Osteocyte (in vitro differentiated cells): ENCODE measurements around the gene EFNA1. TPM values are rescaled to one million over a fixed set of nuclear protein-coding genes. Genes with fewer than 3 reads are reported as not detected.

ENCODE experiments used
- DNase-seq: peaks from one replicate; pipeline ENCODE4 v3.0.0; 2021; ENCODE audit warnings: mixed read lengths; ENCODE audit not compliant: unreplicated experiment; ENCODE audit errors: extremely low spot score
- H3K27ac Mint-ChIP-seq: one replicate; pipeline ENCODE4 v1.8.0; 2021; ENCODE audit warnings: mild to moderate bottlenecking, mixed read lengths; ENCODE audit not compliant: unreplicated experiment
- H3K27me3 Mint-ChIP-seq: one replicate; pipeline ENCODE4 v1.8.0; 2021; ENCODE audit warnings: mixed read lengths; ENCODE audit not compliant: unreplicated experiment
- H3K36me3 Mint-ChIP-seq: one replicate; pipeline ENCODE4 v1.8.0; 2021; ENCODE audit warnings: mixed read lengths; ENCODE audit not compliant: unreplicated experiment
- H3K4me1 Mint-ChIP-seq: one replicate; pipeline ENCODE4 v1.8.0; 2021; ENCODE audit warnings: mixed read lengths; ENCODE audit not compliant: unreplicated experiment
- H3K4me3 Mint-ChIP-seq: one replicate; pipeline ENCODE4 v1.8.0; 2021; ENCODE audit warnings: mild to moderate bottlenecking, moderate library complexity, mixed read lengths; ENCODE audit not compliant: unreplicated experiment
- H3K9me3 Mint-ChIP-seq: one replicate; pipeline ENCODE4 v1.8.0; 2021; ENCODE audit warnings: mixed read lengths; ENCODE audit not compliant: unreplicated experiment
- CTCF ChIP-seq: fragments of 200-600 bp; sonication (generic); IDR thresholded peaks from 2 replicates; pipeline ENCODE4 v1.5.0; 2021; ENCODE audit warnings: antibody characterized with exemption, mild to moderate bottlenecking, moderate library complexity
- long read RNA-seq: library from polyadenylated mRNA; unstranded; transcript quantifications from one replicate; pipeline ENCODE4 v2.0.0, GENCODE V29; 2021
- total RNA-seq: library from RNA; stranded (reverse); gene quantifications from 2 replicates; pipeline ENCODE4 v1.2.1, GENCODE V29; 2021

Gene EFNA1, protein sequence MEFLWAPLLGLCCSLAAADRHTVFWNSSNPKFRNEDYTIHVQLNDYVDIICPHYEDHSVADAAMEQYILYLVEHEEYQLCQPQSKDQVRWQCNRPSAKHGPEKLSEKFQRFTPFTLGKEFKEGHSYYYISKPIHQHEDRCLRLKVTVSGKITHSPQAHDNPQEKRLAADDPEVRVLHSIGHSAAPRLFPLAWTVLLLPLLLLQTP
- 29.3 and 31.3 TPM in 2 replicates for total RNA-seq
- long read RNA-seq, transcript EFNA1-202 (5 exons, 1,926 nt) = major isoform, 117 of 151 reads
- long read RNA-seq, transcript EFNA1-201 (4 exons, 1,444 nt) = minor isoform, 26 of 151 reads
- long read RNA-seq, partial matches to known transcripts = 4 of 151 reads
- long read RNA-seq, other reads (novel, unspliced or antisense) = 1 of 151 reads

DNA sequence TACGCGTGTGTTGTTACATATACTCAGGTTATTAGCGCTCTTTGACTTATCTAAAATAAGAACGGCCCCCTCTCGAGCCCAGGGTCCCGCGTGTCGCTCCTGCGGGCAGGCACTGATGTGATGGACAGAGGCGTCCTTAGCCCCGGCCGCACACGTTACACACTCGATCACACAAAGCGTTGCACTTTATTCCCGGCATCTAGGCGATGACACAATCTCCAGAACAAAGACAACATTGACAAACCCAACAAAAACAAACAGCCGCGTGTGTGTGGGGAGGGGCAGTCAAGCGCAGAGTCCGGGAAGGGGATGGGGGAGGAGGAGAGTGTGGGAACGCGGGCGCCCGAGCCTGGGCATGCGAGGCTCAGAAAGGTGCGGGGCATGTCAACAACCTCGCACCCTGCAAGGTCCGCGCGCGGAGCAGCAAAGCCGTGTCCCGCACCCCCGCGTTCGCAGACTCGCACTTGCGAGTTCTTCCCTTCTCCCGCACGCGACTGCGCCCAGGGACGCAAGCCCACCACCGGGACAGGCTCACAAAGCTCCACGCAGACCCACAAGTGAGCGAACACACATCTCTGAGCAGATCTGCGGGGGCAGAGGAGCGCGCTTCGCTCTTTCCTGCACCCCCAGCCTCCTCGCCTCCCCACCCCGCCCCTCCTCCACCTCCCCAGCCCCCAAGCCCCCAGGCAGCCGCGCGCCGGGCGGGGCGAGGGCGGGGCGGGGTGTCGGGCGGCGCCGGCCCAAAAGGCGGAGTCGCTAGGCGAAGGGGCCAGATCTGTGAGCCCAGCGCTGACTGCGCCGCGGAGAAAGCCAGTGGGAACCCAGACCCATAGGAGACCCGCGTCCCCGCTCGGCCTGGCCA lies at the start of gene EFNA1:
Gene EFNA1 (plus strand): TSS at position 772 of the 862 bp plus-strand sequence. CDS start 102 bp downstream, outside the sequence.
- Mint-ChIP-seq H3K9me3 (no peaks in the 10 kb centered on the region), H3K27me3 (no peaks in the 10 kb centered on the region), H3K4me3 (peak within 1 kb of the TSS; percentile 85), H3K36me3 (peaks cover 5% of the 10 kb centered on the region), H3K4me1 (peaks cover 70% of the 10 kb centered on the region), H3K27ac (peak within 1 kb of the TSS; percentile 92)
- DNase-seq = no peak
- no peak for TF ChIP-seq CTCF

DNA sequence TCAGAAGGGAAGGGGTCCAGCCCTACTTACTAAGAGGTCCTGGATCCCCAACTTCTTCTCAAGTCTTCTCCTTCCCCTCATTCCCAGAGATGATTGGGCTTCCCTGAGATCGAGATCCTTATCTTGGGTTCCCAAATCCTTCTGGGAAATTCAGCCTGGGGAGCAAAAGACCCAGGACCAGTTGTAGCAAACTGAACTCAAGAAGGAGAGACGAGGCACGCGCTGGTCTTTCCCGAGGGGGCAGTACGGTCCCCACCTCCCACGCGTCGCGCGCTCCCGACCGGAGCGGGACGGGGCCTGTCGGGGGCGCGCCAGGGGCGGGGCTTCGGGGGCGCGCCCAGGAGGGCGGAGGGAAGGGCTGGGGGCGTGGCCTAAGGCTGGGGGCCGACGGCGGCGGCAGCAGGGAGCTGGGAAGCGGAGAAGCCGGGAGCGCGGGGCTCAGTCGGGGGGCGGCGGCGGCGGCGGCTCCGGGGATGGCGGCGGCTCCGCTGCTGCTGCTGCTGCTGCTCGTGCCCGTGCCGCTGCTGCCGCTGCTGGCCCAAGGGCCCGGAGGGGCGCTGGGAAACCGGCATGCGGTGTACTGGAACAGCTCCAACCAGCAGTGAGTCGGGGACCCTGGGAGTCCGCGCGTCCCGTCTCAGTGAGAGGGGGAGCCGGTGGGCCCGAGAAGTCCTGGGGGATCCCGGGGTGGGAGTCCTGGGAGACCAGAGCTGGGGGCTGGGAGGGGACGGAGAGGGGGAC lies 49.0 kb upstream of the EFNA1 start, which contains the start of gene EFNA3:
Gene EFNA3 (plus strand): TSS at position 369 of the 741 bp plus-strand sequence. CDS start 105 bp downstream, at position 474.
- Mint-ChIP-seq H3K4me3 (peak within 1 kb of the TSS; percentile 58), H3K9me3 (no peaks in the 10 kb centered on the region), H3K4me1 (peaks cover 30% of the 10 kb centered on the region), H3K27ac (no peak within 1 kb of the TSS), H3K36me3 (peaks cover 2% of the 10 kb centered on the region), H3K27me3 (peaks cover 28% of the 10 kb centered on the region)
- no peak for DNase-seq
- TF ChIP-seq CTCF = no peak

GRCh38 chr1:155079210-155079486 lies 48.5 kb upstream of the EFNA1 start:
- H3K4me3 Mint-ChIP-seq = peak overlapping the region; percentile 58

DNA sequence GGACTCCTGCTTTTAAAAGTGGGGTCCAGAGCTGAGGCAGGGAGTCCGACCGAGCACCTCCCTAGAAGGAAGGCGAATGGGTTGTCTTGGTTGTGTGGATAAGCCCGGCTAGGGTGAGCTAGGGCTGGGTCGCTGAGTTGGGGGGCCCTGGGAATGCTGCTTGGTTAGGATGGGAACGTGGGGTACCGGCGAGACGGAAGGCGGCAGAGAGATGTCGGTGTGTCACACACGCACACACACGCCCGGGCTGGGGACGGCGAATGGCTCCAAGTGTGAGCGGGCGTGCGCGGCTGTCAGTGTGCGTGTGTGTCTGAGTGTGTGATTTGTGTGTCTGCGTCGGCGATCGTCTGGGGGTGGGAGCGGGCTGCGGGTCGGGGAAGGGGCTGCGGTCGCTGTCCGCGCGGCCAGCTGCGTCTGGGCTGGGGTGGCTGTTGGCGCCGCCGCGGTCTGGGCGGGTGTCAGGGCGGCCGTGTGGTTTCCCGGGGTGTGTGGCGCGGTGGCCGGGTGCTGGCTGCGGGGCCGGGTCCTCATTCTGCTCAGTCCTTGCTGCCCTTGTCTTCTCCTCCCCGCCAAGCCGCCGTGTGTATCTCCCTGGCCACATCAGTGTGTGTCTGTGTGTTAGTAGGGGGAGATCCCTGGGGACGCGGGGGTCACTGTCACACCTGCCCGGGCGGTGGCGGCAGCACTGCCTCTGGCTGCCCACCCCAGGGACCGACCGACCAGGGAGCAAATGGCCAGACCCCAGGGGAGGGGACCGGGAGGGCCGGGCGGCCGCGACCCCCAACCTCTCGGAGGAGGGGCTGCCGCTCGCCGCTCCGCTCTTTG lies 48.0 kb upstream of the EFNA1 start:
- no peak overlapping the region for H3K27ac Mint-ChIP-seq
- no peaks in the 10 kb centered on the region for H3K9me3 Mint-ChIP-seq
- no peak for TF ChIP-seq CTCF
- peak overlapping the region; percentile 58 for H3K4me3 Mint-ChIP-seq
- DNase-seq = no peak
- H3K4me1 Mint-ChIP-seq = peaks cover 38% of the 10 kb centered on the region
- H3K36me3 Mint-ChIP-seq = peaks cover 2% of the 10 kb centered on the region
- H3K27me3 Mint-ChIP-seq = peaks cover 33% of the 10 kb centered on the region

More at GRCh38 chr1:155079210-155079486, 48.5 kb upstream of the EFNA1 start:
- Mint-ChIP-seq H3K27me3 (peaks cover 33% of the 10 kb centered on the region), H3K36me3 (peaks cover 2% of the 10 kb centered on the region), H3K27ac (no peak overlapping the region), H3K4me1 (peaks cover 33% of the 10 kb centered on the region), H3K9me3 (no peaks in the 10 kb centered on the region)
- TF ChIP-seq CTCF = no peak
- DNase-seq = no peak
